HepG2 (cell line): Measurements from ENCODE around the gene GDPD1. TPM values are rescaled to one million over a fixed set of nuclear protein-coding genes. Genes with fewer than 3 reads are reported as not detected.

Source experiments
- ATAC-seq: fragments of 200-7000 bp; cut with Tn5 transposase; 3 replicates; pipeline ENCODE4 v1.9.1; 2020; ENCODE audit warnings: mild to moderate bottlenecking, moderate library complexity
- BruUV-seq: library from RNA; stranded (reverse); fragments of 400-500 nt; replicated peaks from 2 replicates; lab custom pipeline; 2021; lab: Mats Ljungman, UMichigan
- CTCF ChIA-PET: fragments of 300-600 bp; formaldehyde crosslinking; extraction: SDS; loops from one replicate; lab custom pipeline; 2021; ENCODE audit warnings: low total read pairs, inconsistent platforms, low intra/inter-chr PET ratio; lab: Yijun Ruan, JAX
- POLR2A ChIA-PET: fragments of 350-600 bp; sonication (Branson Sonifier 250); formaldehyde crosslinking; loops from one replicate; lab custom pipeline; 2020; ENCODE audit warnings: antibody characterized with exemption, inconsistent platforms; lab: Yijun Ruan, JAX
- DNase-seq: peaks from one replicate; pipeline ENCODE4 v3.0.0-alpha.2; 2015; ENCODE audit warnings: low spot score
- FAIRE-seq: peaks from 3 replicates; lab custom pipeline; 2011; peaks lifted over from hg19 to GRCh38; lab: Jason Lieb, UNC
- H2AFZ ChIP-seq: one replicate; pipeline ENCODE4 v1.6.1; 2011; ENCODE audit warnings: low read length, inconsistent platforms
- H3K27ac ChIP-seq: fragments of 300-600 bp; 3 replicates; pipeline ENCODE4 v1.8.0; 2011; ENCODE audit warnings: mixed run types, mild to moderate bottlenecking, mixed read lengths, low read length, inconsistent platforms; ENCODE audit not compliant: insufficient read depth; ENCODE audit errors: extremely low read length
- H3K27me3 ChIP-seq, 2 experiments: fragments of 200-600 bp in 1 of 2; 2 replicates in 1 of 2; 3 replicates in 1 of 2; pipeline versions ENCODE4 v1.6.0 to v1.8.0; 2011; ENCODE audit warnings: low read length in 2 of 2, mild to moderate bottlenecking in 2 of 2, moderate library complexity in 2 of 2, inconsistent platforms in 1 of 2; ENCODE audit not compliant: insufficient read depth in 2 of 2, control insufficient read depth in 1 of 2
- H3K36me3 ChIP-seq, 2 experiments: fragments of 200-600 bp in 1 of 2; replicated peaks in 1 of 2; 2 replicates in 1 of 2; 3 replicates in 1 of 2; pipeline versions ENCODE4 v1.5.1 to v1.8.0; 2011; ENCODE audit warnings: low read length in 2 of 2, inconsistent platforms in 1 of 2; ENCODE audit not compliant: insufficient read depth in 2 of 2, control insufficient read depth in 1 of 2
- H3K4me1 ChIP-seq: 2 replicates; pipeline ENCODE4 v1.5.1; 2012; ENCODE audit warnings: low read length, inconsistent platforms; ENCODE audit not compliant: insufficient read depth
- H3K4me2 ChIP-seq: 2 replicates; pipeline ENCODE4 v1.6.0; 2011; ENCODE audit warnings: low read depth, low read length, inconsistent platforms
- H3K4me3 ChIP-seq, 3 experiments: fragments of 200-600 bp in 1 of 3; sonication (generic), shearing (Covaris generic) in 1 of 3; replicated peaks in 1 of 3; 2 replicates each; pipeline ENCODE4 v1.5.1; 2011 to 2016; ENCODE audit warnings: low read length in 3 of 3, inconsistent platforms in 2 of 3, low read depth in 2 of 3, mild to moderate bottlenecking in 2 of 3, control low read depth in 1 of 3, mixed read lengths in 1 of 3; ENCODE audit not compliant: insufficient read depth in 1 of 3
- H3K79me2 ChIP-seq: one replicate; pipeline ENCODE4 v1.6.1; 2011; ENCODE audit warnings: low read length, inconsistent platforms; ENCODE audit not compliant: insufficient read depth
- H3K9ac ChIP-seq: 2 replicates; pipeline ENCODE4 v1.6.0; 2011; ENCODE audit warnings: mild to moderate bottlenecking, low read depth, low read length, inconsistent platforms; ENCODE audit not compliant: insufficient read depth
- H3K9me3 ChIP-seq: 2 replicates; pipeline ENCODE4 v1.5.1; 2012; ENCODE audit warnings: mild to moderate bottlenecking, low read length
- H4K20me1 ChIP-seq: 2 replicates; pipeline ENCODE4 v1.6.0; 2011; ENCODE audit warnings: inconsistent platforms, mild to moderate bottlenecking, low read length, moderate library complexity; ENCODE audit not compliant: insufficient read depth
- ARID2 ChIP-seq: sonication (generic); formaldehyde crosslinking; IDR thresholded peaks from 2 replicates; pipeline ENCODE4 v1.8.1; 2022; ENCODE audit warnings: mild to moderate bottlenecking, missing genetic modification reagents, borderline replicate concordance
- BRCA1 ChIP-seq: sonication (generic); formaldehyde crosslinking; IDR thresholded peaks from 2 replicates; pipeline ENCODE4 v1.4.0; 2020; ENCODE audit warnings: missing genetic modification reagents
- ELF1 ChIP-seq: sonication (generic); formaldehyde crosslinking; IDR thresholded peaks from 2 replicates; pipeline ENCODE4 v1.4.0; 2020; ENCODE audit warnings: missing genetic modification reagents
- ETV5 ChIP-seq: IDR thresholded peaks from 2 replicates; pipeline ENCODE4 v1.6.1; 2018; ENCODE audit warnings: missing biosample characterization, missing genetic modification reagents, inconsistent platforms, borderline replicate concordance
- FOSL1 ChIP-seq: sonication (generic); formaldehyde crosslinking; IDR thresholded peaks from 2 replicates; pipeline ENCODE4 v1.9.0; 2021; ENCODE audit warnings: missing genetic modification reagents, borderline replicate concordance
- GATAD2A ChIP-seq: IDR thresholded peaks from 2 replicates; pipeline ENCODE4 v1.6.1; 2016
- IKZF4 ChIP-seq: sonication (generic); formaldehyde crosslinking; IDR thresholded peaks from 2 replicates; pipeline ENCODE4 v1.5.1; 2020; ENCODE audit warnings: borderline replicate concordance, mild to moderate bottlenecking, low read depth, missing genetic modification reagents; ENCODE audit errors: not compliant biosample characterization
- KDM2A ChIP-seq: sonication (generic); formaldehyde crosslinking; IDR thresholded peaks from 2 replicates; pipeline ENCODE4 v1.4.0; 2020; ENCODE audit warnings: low read depth, missing genetic modification reagents, borderline replicate concordance
- KMT2A ChIP-seq: sonication (generic); formaldehyde crosslinking; IDR thresholded peaks from 2 replicates; pipeline ENCODE4 v1.4.0; 2020; ENCODE audit warnings: missing genetic modification reagents
- MAFF ChIP-seq: IDR thresholded peaks from 2 replicates; pipeline ENCODE4 v1.6.1; 2011; ENCODE audit warnings: low read depth, low read length, improper control_type of control experiment
- MAFK ChIP-seq, 2 experiments: IDR thresholded peaks in 1 of 2; conservative IDR thresholded peaks in 1 of 2; 2 replicates each; pipeline ENCODE4 v1.6.1; 2011; ENCODE audit warnings: improper control_type of control experiment in 2 of 2, low read length in 2 of 2
- NFATC3 ChIP-seq: sonication (generic); formaldehyde crosslinking; IDR thresholded peaks from 2 replicates; pipeline ENCODE4 v1.5.1; 2020; ENCODE audit warnings: mild to moderate bottlenecking, missing genetic modification reagents
- RFXANK ChIP-seq: IDR thresholded peaks from 2 replicates; pipeline ENCODE4 v1.6.1; 2016
- TCF7L2 ChIP-seq: IDR thresholded peaks from 2 replicates; pipeline ENCODE4 v1.6.1; 2011; ENCODE audit warnings: mild to moderate bottlenecking, low read depth, low read length, moderate library complexity
- ZNF282 ChIP-seq: fragments of 450-650 bp; IDR thresholded peaks from 2 replicates; pipeline ENCODE4 v1.6.1; 2018; ENCODE audit not compliant: partially characterized antibody
- ZNF460 ChIP-seq: sonication (generic); formaldehyde crosslinking; IDR thresholded peaks from 2 replicates; pipeline ENCODE4 v1.5.1; 2020; ENCODE audit warnings: missing genetic modification reagents, mild to moderate bottlenecking, borderline replicate concordance
- WGBS: methylation state at CpG from one replicate; pipeline ENCODE4 v1.1.6; 2017; ENCODE audit warnings: low lambda C conversion rate; 5-methylcytosine and 5-hydroxymethylcytosine counted together
- in situ Hi-C: cut with HindIII; loops from 2 replicates; pipeline ENCODE4 v1.10.0; 2017; ENCODE audit warnings: low pct_unique_long_range_greater_than_20kb; ENCODE audit not compliant: extremely low pct_ligation_motif_present
- intact Hi-C: fragments of 100-400 bp; cut with micrococcal nuclease; formaldehyde crosslinking; loops from one replicate; pipeline ENCODE4 v1.10.0; 2022; ENCODE audit not compliant: unreplicated experiment
- polyA plus RNA-seq, 8 experiments: library from polyadenylated mRNA; depleted of rRNA in 3 of 8; stranded (reverse) in 7 of 8; unstranded in 1 of 8; fragments of >200 nt; fragmentation: Illumina TruSeq in 4 of 8; extraction: Trizol in 4 of 8; gene quantifications; 2 replicates each; pipeline versions ENCODE4 v1.2.1 to v1.2.3, GENCODE V29; 2011 to 2016; ENCODE audit warnings: low read depth in 4 of 8, missing spikeins in 1 of 8, mixed read lengths in 1 of 8; ENCODE audit not compliant: insufficient read depth in 1 of 8
- total RNA-seq, 5 experiments: library from RNA; depleted of rRNA; stranded (reverse); fragments of >200 nt; fragmentation: Illumina TruSeq; extraction: Trizol; gene quantifications; 2 replicates each; pipeline ENCODE4 v1.2.3, GENCODE V29; 2016; ENCODE audit warnings: low read depth in 1 of 5
- TF ChIP-seq, protein P1 (sequence below): sonication (generic); formaldehyde crosslinking; IDR thresholded peaks from 2 replicates; pipeline ENCODE4 v1.4.0; 2020; ENCODE audit warnings: missing genetic modification reagents
- TF ChIP-seq, protein P2 (sequence below): sonication (generic); formaldehyde crosslinking; IDR thresholded peaks from 2 replicates; pipeline ENCODE4 v1.4.0; 2020; ENCODE audit warnings: missing genetic modification reagents; ENCODE audit errors: not compliant biosample characterization
- TF ChIP-seq, protein P3 (sequence below): sonication (generic); formaldehyde crosslinking; IDR thresholded peaks from 2 replicates; pipeline ENCODE4 v1.5.1; 2020; ENCODE audit warnings: missing genetic modification reagents, mild to moderate bottlenecking, borderline replicate concordance

The GDPD1 gene
- total and polyA plus RNA-seq, 2 of the 13 experiments (the other 11 are each of a cell fraction or from before 2014, with no cell fraction given) = 6.0 to 7.7 TPM

DNA sequence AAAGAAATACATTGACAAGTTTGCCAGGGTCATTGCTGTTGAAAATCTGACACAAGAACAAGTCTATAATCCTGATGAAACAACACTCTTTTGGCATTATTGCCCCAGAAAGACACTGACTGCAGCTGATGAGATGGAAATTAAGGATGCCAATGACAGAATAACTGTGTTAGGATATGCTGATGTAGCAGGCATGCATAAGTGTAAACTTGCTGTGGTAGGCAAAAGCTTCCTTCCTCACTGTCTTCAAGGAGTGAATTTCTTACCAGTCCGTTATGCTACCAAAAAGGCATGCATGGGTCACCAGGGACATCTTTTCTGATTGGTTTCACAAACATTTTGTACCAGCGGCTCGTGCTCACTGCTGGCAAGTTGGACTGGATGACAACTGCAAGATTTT, 10.5 kb downstream of the GDPD1 start:
- BruUV-seq = no TSS peak
- DNase-seq (no peak), ATAC-seq (no peak), FAIRE-seq (no peak)
- 84% methylated on average over 3 of the region's 3 CpGs for WGBS
- TF ChIP-seq MAFF (peak; percentile 59), FOSL1 (CRISPR knock-in tag) (no peak), KMT2A (CRISPR knock-in tag) (no peak), TCF7L2 (no peak), MAFK (conservative IDR thresholded peaks at IDR 0.05 in 1 of 2, IDR thresholded peaks at IDR 0.05 in 1 of 2; ENCODE audit: low read length in 2 of 2) (peak; percentile 51 to 67)
- TF ChIP-seq, protein P1, sequence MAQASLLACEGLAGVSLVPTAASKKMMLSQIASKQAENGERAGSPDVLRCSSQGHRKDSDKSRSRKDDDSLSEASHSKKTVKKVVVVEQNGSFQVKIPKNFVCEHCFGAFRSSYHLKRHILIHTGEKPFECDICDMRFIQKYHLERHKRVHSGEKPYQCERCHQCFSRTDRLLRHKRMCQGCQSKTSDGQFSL (CRISPR knock-in tag) = no peak
- H3K4me2 ChIP-seq = no peak overlapping the region
- no peaks in the 10 kb centered on the region for H3K36me3 ChIP-seq
- H3K79me2 ChIP-seq = no peaks in the 10 kb centered on the region
- ChIA-PET CTCF (no interaction called here), POLR2A (no interaction called here)
- H3K4me3 ChIP-seq = no peak overlapping the region
- in situ Hi-C loops = no loop called here
- H3K4me1 ChIP-seq = no peaks in the 10 kb centered on the region
- H2AFZ ChIP-seq = no peak overlapping the region
- no peaks in the 10 kb centered on the region for H4K20me1 ChIP-seq
- no peak overlapping the region for H3K27ac ChIP-seq
- intact Hi-C loops = no loop called here
- no peaks in the 10 kb centered on the region for H3K27me3 ChIP-seq
- no peak overlapping the region for H3K9ac ChIP-seq
- H3K9me3 ChIP-seq = no peaks in the 10 kb centered on the region

DNA sequence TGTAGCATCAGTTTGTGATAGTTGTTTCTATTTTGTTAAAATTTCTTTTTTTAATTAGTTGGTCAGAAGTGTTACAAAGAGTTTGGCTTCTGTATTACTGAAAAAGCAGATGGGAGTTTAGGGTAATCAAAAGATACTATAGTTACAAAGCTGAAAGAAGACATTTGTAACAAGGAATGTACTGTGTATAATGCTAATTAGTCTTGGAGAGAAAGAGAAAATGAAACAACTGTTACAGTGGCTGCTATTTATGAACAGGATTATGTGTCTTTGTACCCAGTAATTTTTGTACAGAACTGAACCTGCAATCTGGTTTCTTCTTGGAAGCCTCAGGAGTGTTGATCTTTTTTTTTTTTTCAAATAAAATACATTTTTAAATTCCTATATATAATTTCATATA, 14.3 kb downstream of the GDPD1 start:
- FAIRE-seq = no peak
- BruUV-seq = no TSS peak
- in situ Hi-C loops = no loop called here

More for the DNA sequence above, 14.3 kb downstream of the GDPD1 start:
- ATAC-seq (no peak), DNase-seq (no peak)
- no peaks in the 10 kb centered on the region for H4K20me1 ChIP-seq
- intact Hi-C loops = no loop called here
- no peaks in the 10 kb centered on the region for H3K4me1 ChIP-seq
- H2AFZ ChIP-seq = no peak overlapping the region
- H3K9ac ChIP-seq = no peak overlapping the region
- H3K4me3 ChIP-seq = no peak overlapping the region
- no peak overlapping the region for H3K4me2 ChIP-seq
- TF ChIP-seq, protein P2, sequence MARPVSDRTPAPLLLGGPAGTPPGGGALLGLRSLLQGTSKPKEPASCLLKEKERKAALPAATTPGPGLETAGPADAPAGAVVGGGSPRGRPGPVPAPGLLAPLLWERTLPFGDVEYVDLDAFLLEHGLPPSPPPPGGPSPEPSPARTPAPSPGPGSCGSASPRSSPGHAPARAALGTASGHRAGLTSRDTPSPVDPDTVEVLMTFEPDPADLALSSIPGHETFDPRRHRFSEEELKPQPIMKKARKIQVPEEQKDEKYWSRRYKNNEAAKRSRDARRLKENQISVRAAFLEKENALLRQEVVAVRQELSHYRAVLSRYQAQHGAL (CRISPR knock-in tag) = no peak
- no peak for TF ChIP-seq NFATC3 (CRISPR knock-in tag)
- TF ChIP-seq GATAD2A (CRISPR knock-in tag) = no peak
- no peak for TF ChIP-seq BRCA1 (CRISPR knock-in tag)
- TF ChIP-seq, protein P3, sequence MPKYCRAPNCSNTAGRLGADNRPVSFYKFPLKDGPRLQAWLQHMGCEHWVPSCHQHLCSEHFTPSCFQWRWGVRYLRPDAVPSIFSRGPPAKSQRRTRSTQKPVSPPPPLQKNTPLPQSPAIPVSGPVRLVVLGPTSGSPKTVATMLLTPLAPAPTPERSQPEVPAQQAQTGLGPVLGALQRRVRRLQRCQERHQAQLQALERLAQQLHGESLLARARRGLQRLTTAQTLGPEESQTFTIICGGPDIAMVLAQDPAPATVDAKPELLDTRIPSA (CRISPR knock-in tag) = no peak
- no peak for TF ChIP-seq ELF1 (CRISPR knock-in tag)
- TF ChIP-seq ARID2 (CRISPR knock-in tag) = no peak
- TF ChIP-seq KDM2A (CRISPR knock-in tag) = no peak
- no peak for TF ChIP-seq RFXANK (CRISPR knock-in tag)
- no peak for TF ChIP-seq ETV5 (CRISPR knock-in tag)
- no peak for TF ChIP-seq ZNF282
- no peak for TF ChIP-seq ZNF460
- TF ChIP-seq IKZF4 = no peak
- H3K9me3 ChIP-seq = no peaks in the 10 kb centered on the region
- ChIA-PET CTCF (no interaction called here), POLR2A (no interaction called here)
- no peaks in the 10 kb centered on the region for H3K36me3 ChIP-seq
- H3K79me2 ChIP-seq = no peaks in the 10 kb centered on the region
- no peaks in the 10 kb centered on the region for H3K27me3 ChIP-seq
- no peak overlapping the region for H3K27ac ChIP-seq
